OCI-LY3 (cell line): ENCODE results near the gene GRK3.

Source experiments
- EZH2phosphoT487 ChIP-seq: fragments of 200-600 bp; shearing (Covaris generic); IDR thresholded peaks from 2 replicates; pipeline ENCODE4 v1.6.1; 2018; ENCODE audit warnings: antibody characterized with exemption, mixed run types, low read depth
- TF ChIP-seq, protein P1 (sequence below): fragments of 200-600, 300-600 bp; sonication (generic); IDR thresholded peaks from 2 replicates; pipeline ENCODE4 v1.5.1; 2014; ENCODE audit warnings: antibody characterized with exemption, low read length, low read depth

DNA sequence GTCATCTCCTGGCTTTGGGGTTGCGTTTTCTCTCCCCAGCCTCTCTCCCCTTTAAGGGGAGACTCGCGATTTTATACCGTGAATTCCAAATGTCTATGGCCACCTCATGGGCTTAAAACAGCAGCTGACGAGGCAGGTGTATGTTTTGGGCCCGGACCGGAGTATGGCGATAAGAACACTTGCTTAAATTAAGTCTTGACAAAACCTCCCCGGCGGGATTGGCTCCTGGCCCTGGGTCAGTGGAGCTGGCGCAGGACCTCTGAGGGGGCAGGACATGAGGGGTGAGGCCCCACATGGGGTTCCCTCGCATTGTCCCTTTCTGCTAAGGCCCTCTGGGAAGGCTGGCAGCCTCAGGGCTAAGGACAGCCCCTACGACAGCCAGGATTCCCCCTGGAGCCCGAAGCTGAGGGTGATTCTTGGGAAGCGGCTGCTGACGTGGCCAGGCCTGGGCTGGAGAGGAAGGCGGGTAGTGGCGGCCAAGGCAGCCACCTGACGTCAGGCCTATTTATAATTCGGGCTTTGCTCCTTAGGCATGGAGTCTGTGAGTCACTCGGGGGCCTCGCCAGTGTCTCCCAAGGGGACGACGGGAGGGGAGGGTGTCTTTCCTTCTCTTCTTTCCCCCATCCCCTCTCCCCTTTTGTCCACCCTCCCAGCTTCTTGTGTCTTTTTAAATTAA, 190.2 kb downstream of the GRK3 start:
- TF ChIP-seq, protein P1, sequence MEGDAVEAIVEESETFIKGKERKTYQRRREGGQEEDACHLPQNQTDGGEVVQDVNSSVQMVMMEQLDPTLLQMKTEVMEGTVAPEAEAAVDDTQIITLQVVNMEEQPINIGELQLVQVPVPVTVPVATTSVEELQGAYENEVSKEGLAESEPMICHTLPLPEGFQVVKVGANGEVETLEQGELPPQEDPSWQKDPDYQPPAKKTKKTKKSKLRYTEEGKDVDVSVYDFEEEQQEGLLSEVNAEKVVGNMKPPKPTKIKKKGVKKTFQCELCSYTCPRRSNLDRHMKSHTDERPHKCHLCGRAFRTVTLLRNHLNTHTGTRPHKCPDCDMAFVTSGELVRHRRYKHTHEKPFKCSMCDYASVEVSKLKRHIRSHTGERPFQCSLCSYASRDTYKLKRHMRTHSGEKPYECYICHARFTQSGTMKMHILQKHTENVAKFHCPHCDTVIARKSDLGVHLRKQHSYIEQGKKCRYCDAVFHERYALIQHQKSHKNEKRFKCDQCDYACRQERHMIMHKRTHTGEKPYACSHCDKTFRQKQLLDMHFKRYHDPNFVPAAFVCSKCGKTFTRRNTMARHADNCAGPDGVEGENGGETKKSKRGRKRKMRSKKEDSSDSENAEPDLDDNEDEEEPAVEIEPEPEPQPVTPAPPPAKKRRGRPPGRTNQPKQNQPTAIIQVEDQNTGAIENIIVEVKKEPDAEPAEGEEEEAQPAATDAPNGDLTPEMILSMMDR, result no peak
- no peak for TF ChIP-seq EZH2phosphoT487
